PC-3 (cell line): Measurements from ENCODE around the gene ROBO2.

Source experiments
- EZH2 ChIP-seq: fragments of 300-600 bp; sonication (generic); IDR thresholded peaks from one replicate; pipeline ENCODE4 v1.6.1; 2017; ENCODE audit warnings: antibody characterized with exemption, mild to moderate bottlenecking, low read length; ENCODE audit not compliant: unreplicated experiment
- EZH2phosphoT487 ChIP-seq: fragments of 300-600 bp; sonication (generic); IDR thresholded peaks from 2 replicates; pipeline ENCODE4 v1.6.1; 2018; ENCODE audit warnings: mild to moderate bottlenecking, antibody characterized with exemption, low read length, borderline replicate concordance
- TF ChIP-seq, protein P1 (sequence below): fragments of 300-600 bp; sonication (generic); conservative IDR thresholded peaks from 2 replicates; pipeline ENCODE4 v1.5.1; 2017; ENCODE audit warnings: antibody characterized with exemption, low read depth, mild to moderate bottlenecking, low read length

DNA sequence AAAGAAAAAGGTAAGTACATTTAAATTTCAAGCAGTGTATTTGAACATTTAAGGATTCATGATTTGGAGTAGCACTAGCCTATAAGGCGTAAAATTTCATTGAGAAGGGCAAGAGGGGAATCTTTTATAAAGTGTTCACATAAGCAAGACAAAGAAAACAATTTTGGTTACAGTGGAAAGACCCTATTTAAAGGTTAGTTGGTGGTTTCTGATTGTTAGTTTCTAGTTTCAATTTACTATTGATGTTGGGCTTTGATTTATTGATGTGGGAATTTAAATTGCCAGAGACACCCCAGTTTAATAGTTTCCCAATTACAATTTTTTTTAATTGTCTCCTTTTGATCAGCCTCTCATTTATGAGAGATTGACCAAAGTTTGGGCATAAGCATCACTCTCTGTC, 19.5 kb downstream of the ROBO2 start:
- TF ChIP-seq, protein P1, sequence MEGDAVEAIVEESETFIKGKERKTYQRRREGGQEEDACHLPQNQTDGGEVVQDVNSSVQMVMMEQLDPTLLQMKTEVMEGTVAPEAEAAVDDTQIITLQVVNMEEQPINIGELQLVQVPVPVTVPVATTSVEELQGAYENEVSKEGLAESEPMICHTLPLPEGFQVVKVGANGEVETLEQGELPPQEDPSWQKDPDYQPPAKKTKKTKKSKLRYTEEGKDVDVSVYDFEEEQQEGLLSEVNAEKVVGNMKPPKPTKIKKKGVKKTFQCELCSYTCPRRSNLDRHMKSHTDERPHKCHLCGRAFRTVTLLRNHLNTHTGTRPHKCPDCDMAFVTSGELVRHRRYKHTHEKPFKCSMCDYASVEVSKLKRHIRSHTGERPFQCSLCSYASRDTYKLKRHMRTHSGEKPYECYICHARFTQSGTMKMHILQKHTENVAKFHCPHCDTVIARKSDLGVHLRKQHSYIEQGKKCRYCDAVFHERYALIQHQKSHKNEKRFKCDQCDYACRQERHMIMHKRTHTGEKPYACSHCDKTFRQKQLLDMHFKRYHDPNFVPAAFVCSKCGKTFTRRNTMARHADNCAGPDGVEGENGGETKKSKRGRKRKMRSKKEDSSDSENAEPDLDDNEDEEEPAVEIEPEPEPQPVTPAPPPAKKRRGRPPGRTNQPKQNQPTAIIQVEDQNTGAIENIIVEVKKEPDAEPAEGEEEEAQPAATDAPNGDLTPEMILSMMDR = no peak
- TF ChIP-seq EZH2 (no peak), EZH2phosphoT487 (no peak)
